Astrocyte of the cerebellum (primary cell): ENCODE results near the gene SURF6.

Source experiments
- DNase-seq: peaks from one replicate; pipeline ENCODE4 v3.0.0-alpha.2; 2011; ENCODE audit warnings: low read depth
- H3K4me3 ChIP-seq: 2 replicates; pipeline ENCODE4 v1.5.1; 2011; ENCODE audit warnings: mild to moderate bottlenecking, low read depth, low read length, moderate library complexity
- CTCF ChIP-seq: IDR thresholded peaks from 2 replicates; pipeline ENCODE4 v1.5.1; 2012; ENCODE audit warnings: low read length, low read depth, moderate library complexity, mild to moderate bottlenecking; ENCODE audit errors: missing control alignments
- in situ Hi-C: cut with HindIII; loops from 2 replicates; pipeline ENCODE4 v1.10.0; 2017; ENCODE audit warnings: low sequenced_read_pairs

Gene SURF6

GRCh38 chr9:133335924-133336811, at the start of gene SURF6:
Gene SURF6 (minus strand): TSS chr9:133336188. CDS start chr9:133336132, 56 bp downstream.
- in situ Hi-C loops = no loop called here
- peak; percentile 64 for DNase-seq
- H3K4me3 ChIP-seq = peak within 1 kb of the TSS; percentile 94
- TF ChIP-seq CTCF = no peak

- H3K4me3 ChIP-seq = no peak overlapping the region
- in situ Hi-C loops = no loop called here
- TF ChIP-seq CTCF = no peak
- DNase-seq = no peak
These were observed 49.5 kb upstream of the SURF6 start for GRCh38 chr9:133385452-133385851.

- no peak for DNase-seq
- in situ Hi-C loops = no loop called here
- no peak for TF ChIP-seq CTCF
- H3K4me3 ChIP-seq = no peak overlapping the region
These were observed 48.8 kb upstream of the SURF6 start for GRCh38 chr9:133384736-133385321.

- H3K4me3 ChIP-seq = no peak overlapping the region
- no peak for DNase-seq
- no peak for TF ChIP-seq CTCF
- in situ Hi-C loops = no loop called here
These were observed 47.5 kb upstream of the SURF6 start for GRCh38 chr9:133383438-133383837.

GRCh38 chr9:133382507-133383141, 46.6 kb upstream of the SURF6 start:
- no peak for DNase-seq
- no peak for TF ChIP-seq CTCF
- in situ Hi-C loops = no loop called here
- no peak overlapping the region for H3K4me3 ChIP-seq

GRCh38 chr9:133380734-133381133, 44.7 kb upstream of the SURF6 start:
- DNase-seq = no peak
- in situ Hi-C loops = no loop called here
- no peak for TF ChIP-seq CTCF
- no peak overlapping the region for H3K4me3 ChIP-seq
